HEK293 (cell line): ENCODE measurements around the gene ZNF709.

Experiments
- FEZF1 ChIP-seq: fragments of 450-650 bp; formaldehyde crosslinking; IDR thresholded peaks from 2 replicates; pipeline ENCODE4 v1.5.1; 2016; ENCODE audit warnings: missing biosample characterization, missing genetic modification characterization
- GFI1B ChIP-seq: fragments of 450-650 bp; formaldehyde crosslinking; IDR thresholded peaks from 2 replicates; pipeline ENCODE4 v1.5.1; 2016; ENCODE audit warnings: missing biosample characterization, missing genetic modification characterization
- GLIS1 ChIP-seq: fragments of 450-650 bp; formaldehyde crosslinking; IDR thresholded peaks from 2 replicates; pipeline ENCODE4 v1.5.1; 2016; ENCODE audit warnings: missing biosample characterization, missing genetic modification characterization
- GLIS2 ChIP-seq: fragments of 450-650 bp; formaldehyde crosslinking; IDR thresholded peaks from 2 replicates; pipeline ENCODE4 v1.5.1; 2016; ENCODE audit warnings: missing biosample characterization, missing genetic modification characterization
- KLF16 ChIP-seq: fragments of 450-650 bp; formaldehyde crosslinking; IDR thresholded peaks from 2 replicates; pipeline ENCODE4 v1.5.1; 2017; ENCODE audit warnings: missing biosample characterization, missing genetic modification characterization
- KLF8 ChIP-seq: fragments of 450-650 bp; formaldehyde crosslinking; IDR thresholded peaks from 2 replicates; pipeline ENCODE4 v1.5.1; 2016; ENCODE audit warnings: missing biosample characterization, missing genetic modification characterization
- KLF9 ChIP-seq: fragments of 450-650 bp; formaldehyde crosslinking; IDR thresholded peaks from 2 replicates; pipeline ENCODE4 v1.5.1; 2016; ENCODE audit warnings: missing biosample characterization, missing genetic modification characterization, low read depth
- MYNN ChIP-seq: fragments of 450-650 bp; formaldehyde crosslinking; IDR thresholded peaks from 2 replicates; pipeline ENCODE4 v1.5.1; 2016; ENCODE audit warnings: missing biosample characterization, missing genetic modification characterization, borderline replicate concordance
- PRDM1 ChIP-seq: fragments of 450-650 bp; formaldehyde crosslinking; IDR thresholded peaks from 2 replicates; pipeline ENCODE4; 2016; ENCODE audit warnings: missing biosample characterization, missing genetic modification characterization
- RBAK ChIP-seq: fragments of 450-650 bp; formaldehyde crosslinking; IDR thresholded peaks from 2 replicates; pipeline ENCODE4 v1.5.1; 2016; ENCODE audit warnings: missing biosample characterization, missing genetic modification characterization
- SCRT2 ChIP-seq: fragments of 450-650 bp; formaldehyde crosslinking; IDR thresholded peaks from 2 replicates; pipeline ENCODE4 v1.5.1; 2016; ENCODE audit warnings: missing biosample characterization, missing genetic modification characterization
- SP7 ChIP-seq: fragments of 450-650 bp; formaldehyde crosslinking; IDR thresholded peaks from 2 replicates; pipeline ENCODE4 v1.5.1; 2016; ENCODE audit warnings: missing biosample characterization, missing genetic modification characterization
- TRIM28 ChIP-seq: IDR thresholded peaks from 2 replicates; pipeline ENCODE4 v1.6.1; 2011; ENCODE audit warnings: low read length, control low read depth, borderline replicate concordance
- ZBTB20 ChIP-seq: fragments of 450-650 bp; formaldehyde crosslinking; IDR thresholded peaks from 2 replicates; pipeline ENCODE4 v1.5.1; 2016; ENCODE audit warnings: missing biosample characterization, missing genetic modification characterization
- ZFP37 ChIP-seq: fragments of 450-650 bp; formaldehyde crosslinking; IDR thresholded peaks from 2 replicates; pipeline ENCODE4 v1.5.1; 2016; ENCODE audit warnings: missing biosample characterization, missing genetic modification characterization
- ZFP41 ChIP-seq: fragments of 450-650 bp; formaldehyde crosslinking; IDR thresholded peaks from 2 replicates; pipeline ENCODE4 v1.5.1; 2016; ENCODE audit warnings: missing biosample characterization, missing genetic modification characterization, borderline replicate concordance
- ZNF146 ChIP-seq: fragments of 450-650 bp; formaldehyde crosslinking; IDR thresholded peaks from 2 replicates; pipeline ENCODE4 v1.5.1; 2016; ENCODE audit warnings: missing biosample characterization, missing genetic modification characterization
- ZNF16 ChIP-seq: fragments of 450-650 bp; formaldehyde crosslinking; IDR thresholded peaks from 2 replicates; pipeline ENCODE4 v1.5.1; 2016; ENCODE audit warnings: low read depth, missing biosample characterization, missing genetic modification characterization
- ZNF214 ChIP-seq: fragments of 450-650 bp; formaldehyde crosslinking; IDR thresholded peaks from 2 replicates; pipeline ENCODE4 v1.5.1; 2017; ENCODE audit warnings: missing biosample characterization, mild to moderate bottlenecking, missing genetic modification characterization, borderline replicate concordance
- ZNF223 ChIP-seq: fragments of 450-650 bp; formaldehyde crosslinking; IDR thresholded peaks from 2 replicates; pipeline ENCODE4 v1.5.1; 2016; ENCODE audit warnings: missing biosample characterization, missing genetic modification characterization
- ZNF335 ChIP-seq: fragments of 450-650 bp; formaldehyde crosslinking; conservative IDR thresholded peaks from 2 replicates; pipeline ENCODE4 v1.5.1; 2016; ENCODE audit warnings: missing biosample characterization, missing genetic modification characterization
- ZNF341 ChIP-seq: fragments of 450-650 bp; formaldehyde crosslinking; IDR thresholded peaks from 2 replicates; pipeline ENCODE4; 2016; ENCODE audit warnings: low read depth, missing biosample characterization, missing genetic modification characterization
- ZNF555 ChIP-seq: fragments of 450-650 bp; formaldehyde crosslinking; conservative IDR thresholded peaks from 2 replicates; pipeline ENCODE4 v1.5.1; 2017; ENCODE audit warnings: missing biosample characterization, mild to moderate bottlenecking, missing genetic modification characterization, inconsistent platforms
- ZNF660 ChIP-seq: fragments of 450-650 bp; IDR thresholded peaks from 2 replicates; pipeline ENCODE4 v1.5.1; 2018; ENCODE audit warnings: missing biosample characterization, mild to moderate bottlenecking, missing genetic modification characterization
- ZNF791 ChIP-seq: fragments of 450-650 bp; formaldehyde crosslinking; IDR thresholded peaks from 2 replicates; pipeline ENCODE4 v1.5.1; 2016; ENCODE audit warnings: missing biosample characterization, missing genetic modification characterization
- ZNF843 ChIP-seq: fragments of 450-650 bp; formaldehyde crosslinking; IDR thresholded peaks from 2 replicates; pipeline ENCODE4 v1.5.1; 2016; ENCODE audit warnings: missing biosample characterization, missing genetic modification characterization
- ZSCAN23 ChIP-seq: fragments of 450-650 bp; formaldehyde crosslinking; IDR thresholded peaks from 2 replicates; pipeline ENCODE4 v1.5.1; 2016; ENCODE audit warnings: missing biosample characterization, missing genetic modification characterization
- ZSCAN30 ChIP-seq: fragments of 450-650 bp; IDR thresholded peaks from 2 replicates; pipeline ENCODE4 v1.5.1; 2018; ENCODE audit warnings: missing biosample characterization, mild to moderate bottlenecking, missing genetic modification characterization, moderate library complexity
- TF ChIP-seq, protein P1 (sequence below): fragments of 450-650 bp; formaldehyde crosslinking; IDR thresholded peaks from 2 replicates; pipeline ENCODE4 v1.5.1; 2016; ENCODE audit warnings: missing biosample characterization, missing genetic modification characterization
- TF ChIP-seq, protein P2 (sequence below): sonication (generic); formaldehyde crosslinking; IDR thresholded peaks from 2 replicates; pipeline ENCODE4 v1.8.1; 2022; ENCODE audit warnings: mild to moderate bottlenecking, moderate library complexity, missing genetic modification reagents
- TF ChIP-seq, protein P3 (sequence below): fragments of 450-650 bp; formaldehyde crosslinking; IDR thresholded peaks from 2 replicates; pipeline ENCODE4 v1.5.1; 2016; ENCODE audit warnings: missing biosample characterization, missing genetic modification characterization
- TF ChIP-seq, protein P4 (sequence below): fragments of 450-650 bp; formaldehyde crosslinking; optimal IDR thresholded peaks from 2 replicates; pipeline ENCODE3; 2016; ENCODE audit warnings: missing biosample characterization, mild to moderate bottlenecking, missing genetic modification characterization

Gene ZNF709

DNA sequence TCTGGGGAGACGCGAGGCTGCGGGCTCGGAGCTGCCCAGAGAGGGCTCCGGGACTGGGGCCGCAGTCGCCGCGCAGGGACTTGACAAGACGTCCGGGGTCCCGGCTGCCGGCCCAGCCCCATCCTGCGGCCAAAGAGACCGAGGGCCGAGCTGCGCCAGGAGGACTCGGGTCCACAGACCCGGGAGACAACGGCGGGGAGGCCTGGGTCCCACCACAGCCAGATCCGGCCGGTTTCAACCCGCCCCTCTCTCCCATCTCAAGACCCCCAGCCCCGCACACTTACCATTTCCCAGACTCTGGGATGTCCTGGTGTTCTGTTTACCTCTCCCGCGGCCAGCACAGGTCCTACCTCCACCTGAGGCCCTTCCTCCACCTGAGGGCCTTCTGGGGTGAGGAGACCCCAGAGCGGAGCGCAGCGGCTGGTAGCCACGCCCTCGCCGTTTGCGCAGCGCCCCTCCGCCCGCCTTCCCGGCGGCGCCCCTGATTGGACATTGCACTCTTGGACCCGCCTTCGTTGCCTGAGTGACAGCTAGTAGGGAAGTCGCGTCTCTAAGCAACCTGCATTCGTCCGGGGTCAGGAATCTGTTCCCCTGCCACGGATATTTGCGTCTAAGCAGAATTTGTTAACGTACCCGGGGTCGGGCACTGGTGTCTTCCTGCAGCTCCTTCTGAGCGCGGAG lies at the start of gene ZNF709 (continued):
- TF ChIP-seq FEZF1 (tag by site-specific recombination) (no peak), KLF9 (peak; percentile 91), TRIM28 (0 out of 2 replicates have a peak, but pooled peaks have one; percentile 53), ZFP37 (tag by site-specific recombination) (peak; percentile 79; the same call in 1 of the 2 replicates), ZNF16 (tag by site-specific recombination) (0 out of 2 replicates have a peak, but pooled peaks have one; percentile 16), ZNF214 (tag by site-specific recombination) (no peak), GFI1B (no peak), ZNF555 (tag by site-specific recombination) (no peak), SCRT2 (tag by site-specific recombination) (peak; percentile 30; the same call in 1 of the 2 replicates), ZNF660 (tag by site-specific recombination) (0 out of 2 replicates have a peak, but pooled peaks have one; percentile 16), ZNF341 (tag by site-specific recombination) (peak; percentile 97), ZNF223 (tag by site-specific recombination) (no peak), RBAK (tag by site-specific recombination) (no peak), ZSCAN30 (tag by site-specific recombination) (peak; percentile 59), SP7 (tag by site-specific recombination) (no peak; the same call in 1 of the 2 replicates), GLIS1 (tag by site-specific recombination) (peak; percentile 53), ZNF335 (tag by site-specific recombination) (peak; percentile 92), GLIS2 (peak; percentile 73), ZFP41 (tag by site-specific recombination) (no peak), PRDM1 (no peak), ZNF843 (tag by site-specific recombination) (peak; percentile 48; the same call in 1 of the 2 replicates), ZSCAN23 (0 out of 2 replicates have a peak, but pooled peaks have one; percentile 48), ZNF791 (tag by site-specific recombination) (no peak), MYNN (tag by site-specific recombination) (no peak), ZNF146 (0 out of 2 replicates have a peak, but pooled peaks have one; percentile 31), ZBTB20 (tag by site-specific recombination) (peak; percentile 83), KLF16 (tag by site-specific recombination) (peak; percentile 89), KLF8 (peak; percentile 77)
- TF ChIP-seq, protein P1, sequence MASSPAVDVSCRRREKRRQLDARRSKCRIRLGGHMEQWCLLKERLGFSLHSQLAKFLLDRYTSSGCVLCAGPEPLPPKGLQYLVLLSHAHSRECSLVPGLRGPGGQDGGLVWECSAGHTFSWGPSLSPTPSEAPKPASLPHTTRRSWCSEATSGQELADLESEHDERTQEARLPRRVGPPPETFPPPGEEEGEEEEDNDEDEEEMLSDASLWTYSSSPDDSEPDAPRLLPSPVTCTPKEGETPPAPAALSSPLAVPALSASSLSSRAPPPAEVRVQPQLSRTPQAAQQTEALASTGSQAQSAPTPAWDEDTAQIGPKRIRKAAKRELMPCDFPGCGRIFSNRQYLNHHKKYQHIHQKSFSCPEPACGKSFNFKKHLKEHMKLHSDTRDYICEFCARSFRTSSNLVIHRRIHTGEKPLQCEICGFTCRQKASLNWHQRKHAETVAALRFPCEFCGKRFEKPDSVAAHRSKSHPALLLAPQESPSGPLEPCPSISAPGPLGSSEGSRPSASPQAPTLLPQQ: peak; percentile 96
- TF ChIP-seq, protein P2, sequence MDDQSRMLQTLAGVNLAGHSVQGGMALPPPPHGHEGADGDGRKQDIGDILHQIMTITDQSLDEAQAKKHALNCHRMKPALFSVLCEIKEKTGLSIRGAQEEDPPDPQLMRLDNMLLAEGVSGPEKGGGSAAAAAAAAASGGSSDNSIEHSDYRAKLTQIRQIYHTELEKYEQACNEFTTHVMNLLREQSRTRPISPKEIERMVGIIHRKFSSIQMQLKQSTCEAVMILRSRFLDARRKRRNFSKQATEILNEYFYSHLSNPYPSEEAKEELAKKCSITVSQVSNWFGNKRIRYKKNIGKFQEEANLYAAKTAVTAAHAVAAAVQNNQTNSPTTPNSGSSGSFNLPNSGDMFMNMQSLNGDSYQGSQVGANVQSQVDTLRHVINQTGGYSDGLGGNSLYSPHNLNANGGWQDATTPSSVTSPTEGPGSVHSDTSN (CRISPR knock-in tag): peak; percentile 86; the same call in 1 of the 2 replicates
- TF ChIP-seq, protein P3, sequence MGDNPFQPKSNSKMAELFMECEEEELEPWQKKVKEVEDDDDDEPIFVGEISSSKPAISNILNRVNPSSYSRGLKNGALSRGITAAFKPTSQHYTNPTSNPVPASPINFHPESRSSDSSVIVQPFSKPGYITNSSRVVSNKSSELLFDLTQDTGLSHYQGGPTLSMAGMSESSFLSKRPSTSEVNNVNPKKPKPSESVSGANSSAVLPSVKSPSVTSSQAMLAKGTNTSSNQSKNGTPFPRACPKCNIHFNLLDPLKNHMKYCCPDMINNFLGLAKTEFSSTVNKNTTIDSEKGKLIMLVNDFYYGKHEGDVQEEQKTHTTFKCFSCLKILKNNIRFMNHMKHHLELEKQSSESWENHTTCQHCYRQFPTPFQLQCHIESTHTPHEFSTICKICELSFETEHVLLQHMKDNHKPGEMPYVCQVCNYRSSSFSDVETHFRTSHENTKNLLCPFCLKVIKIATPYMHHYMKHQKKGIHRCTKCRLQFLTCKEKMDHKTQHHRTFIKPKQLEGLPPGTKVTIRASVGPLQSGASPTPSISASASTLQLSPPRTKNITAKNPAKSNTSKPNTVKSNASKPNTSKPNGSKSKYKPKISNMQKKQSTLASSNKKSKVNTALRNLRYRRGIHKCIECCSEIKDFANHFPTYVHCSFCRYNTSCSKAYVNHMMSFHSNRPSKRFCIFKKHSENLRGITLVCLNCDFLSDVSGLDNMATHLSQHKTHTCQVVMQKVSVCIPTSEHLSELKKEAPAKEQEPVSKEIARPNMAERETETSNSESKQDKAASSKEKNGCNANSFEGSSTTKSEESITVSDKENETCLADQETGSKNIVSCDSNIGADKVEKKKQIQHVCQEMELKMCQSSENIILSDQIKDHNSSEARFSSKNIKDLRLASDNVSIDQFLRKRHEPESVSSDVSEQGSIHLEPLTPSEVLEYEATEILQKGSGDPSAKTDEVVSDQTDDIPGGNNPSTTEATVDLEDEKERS (tag by site-specific recombination): peak; percentile 26; the same call in 1 of the 2 replicates
- TF ChIP-seq, protein P4, sequence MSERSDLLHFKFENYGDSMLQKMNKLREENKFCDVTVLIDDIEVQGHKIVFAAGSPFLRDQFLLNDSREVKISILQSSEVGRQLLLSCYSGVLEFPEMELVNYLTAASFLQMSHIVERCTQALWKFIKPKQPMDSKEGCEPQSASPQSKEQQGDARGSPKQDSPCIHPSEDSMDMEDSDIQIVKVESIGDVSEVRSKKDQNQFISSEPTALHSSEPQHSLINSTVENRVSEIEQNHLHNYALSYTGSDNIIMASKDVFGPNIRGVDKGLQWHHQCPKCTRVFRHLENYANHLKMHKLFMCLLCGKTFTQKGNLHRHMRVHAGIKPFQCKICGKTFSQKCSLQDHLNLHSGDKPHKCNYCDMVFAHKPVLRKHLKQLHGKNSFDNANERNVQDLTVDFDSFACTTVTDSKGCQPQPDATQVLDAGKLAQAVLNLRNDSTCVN (tag by site-specific recombination): peak; percentile 35
- TF ChIP-seq, all 188 proteins: peak for 49
